PC-3 (cell line): ENCODE measurements around the gene CAPN13. TPM values are rescaled to one million over a fixed set of nuclear protein-coding genes. Genes with fewer than 3 reads are reported as not detected.

ENCODE experiments used
- ATAC-seq: fragments of 200-7000 bp; cut with Tn5 transposase; 2 replicates; pipeline ENCODE4 v1.9.1; 2020; ENCODE audit warnings: mild to moderate bottlenecking, moderate library complexity
- BruUV-seq: library from RNA; stranded (reverse); fragments of 400-500 nt; replicated peaks from 2 replicates; lab custom pipeline; 2021; lab: Mats Ljungman, UMichigan
- CTCF ChIA-PET: fragments of 300-600 bp; sonication (Branson Sonifier 250); formaldehyde crosslinking; loops from one replicate; lab custom pipeline; 2022; ENCODE audit warnings: antibody characterized with exemption; lab: Charles Lee
- POLR2A ChIA-PET: fragments of 300-600 bp; sonication (Branson Sonifier 250); formaldehyde crosslinking; loops from one replicate; lab custom pipeline; 2022; ENCODE audit warnings: antibody characterized with exemption; ENCODE audit not compliant: unreplicated experiment; lab: Charles Lee
- DNase-seq: peaks from one replicate; pipeline ENCODE4 v3.0.0-alpha.2; 2015
- H2AFZ ChIP-seq: fragments of 300-600 bp; sonication (generic); 2 replicates; pipeline ENCODE4 v1.6.0; 2016; ENCODE audit warnings: antibody characterized with exemption, low read length
- H3F3A ChIP-seq: fragments of 300-600 bp; sonication (generic); one replicate; pipeline ENCODE4 v1.6.0; 2017; ENCODE audit warnings: antibody characterized with exemption, low read length, control low read depth, mild to moderate bottlenecking; ENCODE audit not compliant: unreplicated experiment
- H3K27ac ChIP-seq: fragments of 300-600 bp; sonication (generic); 2 replicates; pipeline ENCODE4 v1.5.1; 2016; ENCODE audit warnings: mild to moderate bottlenecking, low read length
- H3K27me3 ChIP-seq: fragments of 300-600 bp; sonication (generic); 2 replicates; pipeline ENCODE4 v1.6.1; 2016; ENCODE audit warnings: low read length, mixed read lengths
- H3K36me3 ChIP-seq: fragments of 300-600 bp; sonication (generic); 2 replicates; pipeline ENCODE4 v1.6.1; 2016; ENCODE audit warnings: low read depth, mixed run types, low read length, mixed read lengths
- H3K4me1 ChIP-seq: fragments of 300-600 bp; sonication (generic); 2 replicates; pipeline ENCODE4 v1.5.1; 2016; ENCODE audit warnings: low read length; ENCODE audit not compliant: insufficient read depth
- H3K4me2 ChIP-seq: fragments of 300-600 bp; sonication (generic); 2 replicates; pipeline ENCODE4 v1.6.0; 2016; ENCODE audit warnings: low read length
- H3K4me3 ChIP-seq: fragments of 300-600 bp; sonication (generic); 2 replicates; pipeline ENCODE4 v1.5.1; 2016; ENCODE audit warnings: mild to moderate bottlenecking, low read length, mixed read lengths
- H3K79me2 ChIP-seq: fragments of 300-600 bp; sonication (generic); 2 replicates; pipeline ENCODE4 v1.6.1; 2017; ENCODE audit warnings: low read length, mixed read lengths
- H3K9ac ChIP-seq: fragments of 300-600 bp; sonication (generic); 2 replicates; pipeline ENCODE4 v1.6.0; 2016; ENCODE audit warnings: mild to moderate bottlenecking, low read length
- H3K9me2 ChIP-seq: fragments of 300-600 bp; sonication (generic); replicated peaks from 2 replicates; pipeline ENCODE4 v1.6.1; 2016; ENCODE audit warnings: mixed run types, low read length, mixed read lengths
- H3K9me3 ChIP-seq: fragments of 300-600 bp; sonication (generic); 2 replicates; pipeline ENCODE4 v1.6.1; 2016; ENCODE audit warnings: low read length, mixed read lengths
- H4K20me1 ChIP-seq: fragments of 300-600 bp; sonication (generic); 2 replicates; pipeline ENCODE4 v1.6.1; 2016; ENCODE audit warnings: low read length, mixed read lengths
- CTCF ChIP-seq: fragments of 300-600 bp; sonication (generic); conservative IDR thresholded peaks from 2 replicates; pipeline ENCODE4 v1.5.1; 2017; ENCODE audit warnings: antibody characterized with exemption, low read depth, mild to moderate bottlenecking, low read length
- EZH2 ChIP-seq: fragments of 300-600 bp; sonication (generic); IDR thresholded peaks from one replicate; pipeline ENCODE4 v1.6.1; 2017; ENCODE audit warnings: antibody characterized with exemption, mild to moderate bottlenecking, low read length; ENCODE audit not compliant: unreplicated experiment
- EZH2phosphoT487 ChIP-seq: fragments of 300-600 bp; sonication (generic); IDR thresholded peaks from 2 replicates; pipeline ENCODE4 v1.6.1; 2018; ENCODE audit warnings: mild to moderate bottlenecking, antibody characterized with exemption, low read length, borderline replicate concordance
- intact Hi-C: fragments of 100-400 bp; cut with micrococcal nuclease; formaldehyde crosslinking; loops from 2 replicates; pipeline ENCODE4 v1.9.0; 2023
- total RNA-seq: library from RNA; depleted of rRNA; stranded (reverse); fragments of >200 nt; gene quantifications from 2 replicates; pipeline ENCODE4 v1.2.3, GENCODE V29; 2014

CAPN13 gene
- total RNA-seq, 1 experiment from 2014 or later, result 0.44 TPM

- DNase-seq, result no peak
- no peaks in the 10 kb centered on the region for H3K4me1 ChIP-seq
- H3K27ac ChIP-seq, result no peak overlapping the region
- no peaks in the 10 kb centered on the region for H3K9me3 ChIP-seq
- BruUV-seq, result no TSS peak
- TF ChIP-seq EZH2phosphoT487 (no peak), EZH2 (no peak), CTCF (no peak)
- H3K9ac ChIP-seq, result no peak overlapping the region
- H3K4me3 ChIP-seq, result no peak overlapping the region
- H3K4me2 ChIP-seq, result no peak overlapping the region
- no peaks in the 10 kb centered on the region for H3K9me2 ChIP-seq
- peaks cover 13% of the 10 kb centered on the region for H3K27me3 ChIP-seq
- intact Hi-C loops, result no loop called here
- no peaks in the 10 kb centered on the region for H3K36me3 ChIP-seq
- H2AFZ ChIP-seq, result no peak overlapping the region
- no peaks in the 10 kb centered on the region for H3F3A ChIP-seq
- ATAC-seq, result no peak
- ChIA-PET CTCF (no interaction called here), POLR2A (no interaction called here)
- H4K20me1 ChIP-seq, result no peaks in the 10 kb centered on the region
- H3K79me2 ChIP-seq, result no peaks in the 10 kb centered on the region
Observed at GRCh38 chr2:30820381-30821055, 13.3 kb upstream of the CAPN13 start.

GRCh38 chr2:30809938-30810337 lies 2.7 kb upstream of the CAPN13 start:
- Histone ChIP-seq H3K9me3 (no peaks in the 10 kb centered on the region), H3K36me3 (no peaks in the 10 kb centered on the region), H3K79me2 (no peaks in the 10 kb centered on the region), H3K27ac (no peak overlapping the region), H3K27me3 (peaks cover 48% of the 10 kb centered on the region), H3K9me2 (no peaks in the 10 kb centered on the region), H3K4me1 (peaks cover 4% of the 10 kb centered on the region; the same call in 1 of the 2 replicates), H3F3A (no peaks in the 10 kb centered on the region), H3K4me3 (no peak overlapping the region), H4K20me1 (no peaks in the 10 kb centered on the region), H2AFZ (no peak overlapping the region), H3K9ac (no peak overlapping the region), H3K4me2 (no peak overlapping the region)
- ATAC-seq, result no peak
- TF ChIP-seq EZH2, result no peak
- TF ChIP-seq EZH2phosphoT487, result no peak
- no peak for TF ChIP-seq CTCF
- BruUV-seq, result no TSS peak
- ChIA-PET CTCF (no interaction called here), POLR2A (no interaction called here)
- DNase-seq, result no peak
- intact Hi-C loops, result no loop called here

GRCh38 chr2:30808695-30809094 lies 1.4 kb upstream of the CAPN13 start:
- TF ChIP-seq EZH2phosphoT487, result no peak
- no peak for TF ChIP-seq EZH2
- TF ChIP-seq CTCF, result no peak
- no peaks in the 10 kb centered on the region for H3K36me3 ChIP-seq
- POLR2A ChIA-PET, result no interaction called here

More at GRCh38 chr2:30808695-30809094, 1.4 kb upstream of the CAPN13 start:
- CTCF ChIA-PET, result no interaction called here
- Histone ChIP-seq H4K20me1 (no peaks in the 10 kb centered on the region), H3F3A (no peaks in the 10 kb centered on the region), H3K4me2 (no peak overlapping the region), H2AFZ (no peak overlapping the region), H3K9me2 (no peaks in the 10 kb centered on the region), H3K27me3 (peaks cover 36% of the 10 kb centered on the region), H3K9me3 (no peaks in the 10 kb centered on the region), H3K9ac (no peak overlapping the region), H3K4me1 (peaks cover 4% of the 10 kb centered on the region; the same call in 1 of the 2 replicates), H3K79me2 (no peaks in the 10 kb centered on the region), H3K27ac (no peak overlapping the region), H3K4me3 (no peak overlapping the region)
- BruUV-seq, result no TSS peak
- ATAC-seq (no peak), DNase-seq (no peak)
- intact Hi-C loops, result no loop called here
